ENCODE measurements around the gene VPS13C.

The VPS13C gene

DNA sequence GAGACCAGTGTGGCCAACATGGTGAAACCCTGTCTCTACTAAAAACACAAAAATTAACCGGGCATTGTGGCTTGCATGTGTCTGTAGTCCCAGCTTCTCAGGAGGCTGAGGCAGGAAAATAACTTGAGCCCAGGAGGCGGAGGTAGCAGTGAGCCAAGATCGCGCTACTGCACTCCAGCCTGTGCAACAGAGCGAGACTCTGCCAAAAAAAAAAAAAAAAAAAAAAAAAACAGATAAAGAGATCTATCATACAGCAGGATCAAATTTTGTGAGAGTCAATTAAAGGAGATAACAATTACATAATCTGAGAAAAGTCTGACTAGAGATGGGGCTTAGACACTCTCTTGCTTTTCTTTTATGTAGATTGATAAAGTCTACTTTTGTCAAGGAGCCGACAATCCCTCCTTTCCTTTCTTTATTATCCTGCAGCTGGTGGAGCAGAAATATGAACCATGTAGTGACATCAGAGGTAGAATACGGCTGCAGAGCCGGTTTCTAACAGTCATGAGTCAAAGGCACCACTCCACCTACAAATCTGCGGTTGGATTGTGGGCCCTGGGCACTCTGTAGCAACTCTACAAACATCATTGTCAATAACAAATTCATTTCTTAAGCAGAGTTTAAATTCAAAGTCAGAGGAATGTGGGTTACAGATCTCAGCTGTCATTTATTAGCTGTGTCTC, 15.5 kb upstream of the VPS13C start:
- DNase-seq (ENCODE audit: low read depth, low spot score) = no peak
- Histone ChIP-seq H3K36me3 (ENCODE audit: control insufficient read depth, insufficient read depth, low read length) (no peaks in the 10 kb centered on the region), H3K27me3 (ENCODE audit: control insufficient read depth, insufficient read depth, low read length) (no peaks in the 10 kb centered on the region), H3K27ac (ENCODE audit: low read length) (no peak overlapping the region), H3K9me3 (ENCODE audit: control insufficient read depth, insufficient read depth, low read length) (no peaks in the 10 kb centered on the region), H3K4me1 (ENCODE audit: control insufficient read depth, insufficient read depth, low read length) (no peaks in the 10 kb centered on the region), H3K4me3 (ENCODE audit: low read length) (no peak overlapping the region)
- no CpG with 5 or more reads among the region's 9 CpGs for WGBS (ENCODE audit: insufficient coverage, insufficient read length)

DNA sequence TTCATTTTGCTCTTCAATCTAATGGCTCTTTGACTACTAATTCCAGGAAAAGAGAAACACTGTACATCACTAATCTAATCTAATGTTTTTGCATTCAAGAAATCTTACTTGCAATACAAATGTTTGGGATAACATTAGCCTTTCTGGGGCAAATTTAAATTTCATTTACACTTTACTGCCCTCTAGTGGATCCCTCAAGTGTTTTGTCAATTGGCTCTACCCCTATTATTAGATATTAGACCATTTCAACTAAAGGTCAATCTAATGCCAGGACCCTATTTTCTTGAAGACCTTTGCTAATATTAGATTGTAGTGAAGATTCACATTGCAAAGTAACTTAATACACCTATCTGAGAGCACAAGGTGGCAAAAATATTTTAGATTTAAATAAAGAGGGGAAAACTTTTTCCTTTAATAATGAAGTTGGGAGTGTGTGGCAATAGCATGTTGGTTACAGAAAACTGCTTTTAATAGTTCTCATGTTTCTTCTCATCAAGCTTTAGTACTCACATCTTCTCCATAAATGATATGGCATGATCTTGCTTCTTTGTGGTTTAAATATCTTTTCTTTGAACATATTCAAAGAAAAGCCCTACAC, 11.6 kb upstream of the VPS13C start:
- Histone ChIP-seq H3K4me1 (ENCODE audit: control insufficient read depth, insufficient read depth, low read length) (no peaks in the 10 kb centered on the region), H3K27me3 (ENCODE audit: control insufficient read depth, insufficient read depth, low read length) (peaks cover 12% of the 10 kb centered on the region; the same call in 1 of the 2 replicates), H3K4me3 (ENCODE audit: low read length) (no peak overlapping the region), H3K9me3 (ENCODE audit: control insufficient read depth, insufficient read depth, low read length) (no peaks in the 10 kb centered on the region), H3K36me3 (ENCODE audit: control insufficient read depth, insufficient read depth, low read length) (no peaks in the 10 kb centered on the region), H3K27ac (ENCODE audit: low read length) (no peak overlapping the region)
- DNase-seq (ENCODE audit: low read depth, low spot score) = no peak

DNA sequence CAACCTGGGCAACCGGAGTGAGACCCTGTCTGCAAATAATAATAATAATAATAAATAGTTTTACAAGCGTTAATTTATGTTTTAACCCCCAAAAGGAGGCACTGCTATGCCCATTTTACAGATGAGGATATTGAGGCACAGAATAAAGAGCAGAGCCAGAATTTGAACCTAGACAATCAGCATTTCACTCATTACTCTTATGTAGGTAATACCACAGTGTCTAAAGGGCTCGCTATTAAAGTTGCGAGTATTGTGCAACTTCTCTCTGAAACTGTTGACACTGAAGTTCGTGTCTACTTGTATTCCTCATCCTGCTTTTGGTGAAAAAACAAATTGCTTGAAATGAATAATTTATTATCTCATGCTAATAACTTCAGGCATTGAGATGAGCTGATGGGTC, 9.3 kb upstream of the VPS13C start:
- no CpG with 5 or more reads among the region's 5 CpGs for WGBS (ENCODE audit: insufficient coverage, insufficient read length)
- H3K27me3 ChIP-seq (ENCODE audit: control insufficient read depth, insufficient read depth, low read length) = peaks cover 18% of the 10 kb centered on the region; the same call in 1 of the 2 replicates

DNA sequence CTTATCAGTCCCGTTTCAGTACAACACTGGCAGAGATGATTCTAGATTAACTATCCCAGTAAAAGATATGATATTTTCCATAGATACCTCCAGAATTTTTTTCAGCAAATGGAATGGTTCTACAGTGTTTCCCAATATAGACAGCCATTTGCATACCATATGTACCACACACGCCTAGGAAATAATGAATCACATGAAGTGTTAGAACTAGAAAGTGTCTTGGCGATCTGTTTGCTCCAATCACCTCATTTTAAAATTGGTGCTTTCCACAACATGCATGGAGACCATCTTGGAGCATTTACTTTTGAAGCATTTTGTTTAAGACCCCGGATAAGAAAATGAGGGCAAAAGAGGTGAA, 8.5 kb upstream of the VPS13C start:
- no peak for DNase-seq (ENCODE audit: low read depth, low spot score)
- Histone ChIP-seq H3K27me3 (ENCODE audit: control insufficient read depth, insufficient read depth, low read length) (peaks cover 18% of the 10 kb centered on the region; the same call in 1 of the 2 replicates), H3K9me3 (ENCODE audit: control insufficient read depth, insufficient read depth, low read length) (no peaks in the 10 kb centered on the region), H3K4me1 (ENCODE audit: control insufficient read depth, insufficient read depth, low read length) (no peaks in the 10 kb centered on the region), H3K4me3 (ENCODE audit: low read length) (no peak overlapping the region), H3K36me3 (ENCODE audit: control insufficient read depth, insufficient read depth, low read length) (no peaks in the 10 kb centered on the region), H3K27ac (ENCODE audit: low read length) (no peak overlapping the region)
- WGBS (ENCODE audit: insufficient coverage, insufficient read length) = no CpG with 5 or more reads among the region's 4 CpGs

More for the DNA sequence above, 9.3 kb upstream of the VPS13C start:
- Histone ChIP-seq H3K36me3 (ENCODE audit: control insufficient read depth, insufficient read depth, low read length) (no peaks in the 10 kb centered on the region), H3K4me3 (ENCODE audit: low read length) (no peak overlapping the region), H3K27ac (ENCODE audit: low read length) (no peak overlapping the region), H3K4me1 (ENCODE audit: control insufficient read depth, insufficient read depth, low read length) (no peaks in the 10 kb centered on the region), H3K9me3 (ENCODE audit: control insufficient read depth, insufficient read depth, low read length) (no peaks in the 10 kb centered on the region)
- no peak for DNase-seq (ENCODE audit: low read depth, low spot score)

DNA sequence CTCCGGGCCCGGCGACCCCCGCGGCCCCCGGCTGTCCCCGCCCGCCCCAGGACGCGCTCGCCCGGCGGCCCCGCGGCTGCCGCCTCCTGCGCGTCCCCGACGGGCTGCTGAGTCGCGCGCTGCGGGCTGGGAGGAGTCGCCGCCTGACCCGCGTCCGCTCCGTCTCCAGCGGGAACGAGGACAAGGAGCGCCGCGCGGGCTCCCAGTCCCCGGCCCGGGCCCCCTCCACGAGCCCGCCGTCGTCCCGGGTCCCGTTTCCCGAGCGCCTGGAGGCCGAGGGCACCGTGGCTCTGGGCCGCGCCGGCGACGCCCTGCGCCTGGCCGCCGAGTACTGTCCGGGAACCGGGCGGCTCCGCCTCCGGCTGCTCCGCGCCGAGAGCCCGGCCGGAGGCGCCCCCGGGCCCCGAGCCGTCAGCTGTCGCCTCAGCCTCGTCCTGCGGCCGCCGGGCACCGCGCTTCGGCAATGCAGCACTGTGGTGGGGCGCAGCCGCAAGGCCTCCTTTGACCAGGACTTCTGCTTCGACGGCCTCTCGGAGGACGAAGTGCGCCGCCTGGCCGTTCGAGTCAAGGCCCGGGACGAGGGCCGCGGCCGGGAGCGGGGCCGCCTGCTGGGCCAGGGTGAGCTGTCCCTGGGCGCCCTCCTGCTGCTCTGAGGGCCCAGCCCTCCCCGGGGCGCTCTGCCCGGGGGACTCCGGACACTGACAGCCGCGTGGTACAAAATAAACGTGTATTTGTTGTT, 8.0 kb upstream of the VPS13C start:
- DNase-seq (ENCODE audit: low read depth, low spot score) = no peak
- WGBS (ENCODE audit: insufficient coverage, insufficient read length) = no CpG with 5 or more reads among the region's 103 CpGs

DNA sequence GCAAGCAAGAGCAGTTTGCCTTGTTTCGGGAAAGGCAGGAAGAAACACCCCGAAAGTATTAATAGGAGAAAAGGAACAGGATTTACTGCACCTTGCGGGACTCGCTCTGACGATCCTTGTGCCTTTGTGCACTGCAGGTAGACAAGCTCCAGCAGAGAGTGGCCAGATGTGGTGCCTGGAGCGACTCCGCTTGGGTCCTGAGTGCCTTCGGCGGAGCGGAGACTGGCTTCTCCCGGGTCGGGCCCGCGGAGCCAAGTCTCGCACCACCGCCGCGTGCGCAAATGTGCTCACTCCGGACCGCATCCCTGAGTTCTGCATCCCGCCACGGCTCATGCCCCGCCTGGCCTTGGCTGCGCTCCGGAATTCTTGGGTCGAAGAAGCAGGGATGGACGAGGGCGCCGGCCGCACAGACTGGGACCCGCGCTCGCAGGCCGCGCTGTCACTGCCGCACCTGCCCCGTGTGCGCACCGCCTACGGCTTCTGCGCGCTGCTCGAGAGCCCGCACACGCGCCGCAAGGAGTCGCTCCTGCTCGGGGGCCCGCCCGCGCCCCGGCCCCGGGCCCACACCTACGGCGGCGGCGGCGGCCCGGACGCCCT, 7.3 kb upstream of the VPS13C start:
- no peak for DNase-seq (ENCODE audit: low read depth, low spot score)
- H3K4me1 ChIP-seq (ENCODE audit: control insufficient read depth, insufficient read depth, low read length) = no peaks in the 10 kb centered on the region
- no peak overlapping the region for H3K27ac ChIP-seq (ENCODE audit: low read length)
- WGBS (ENCODE audit: insufficient coverage, insufficient read length) = no CpG with 5 or more reads among the region's 62 CpGs
- H3K36me3 ChIP-seq (ENCODE audit: control insufficient read depth, insufficient read depth, low read length) = no peaks in the 10 kb centered on the region
- no peaks in the 10 kb centered on the region for H3K9me3 ChIP-seq (ENCODE audit: control insufficient read depth, insufficient read depth, low read length)
- peaks cover 18% of the 10 kb centered on the region; the same call in 1 of the 2 replicates for H3K27me3 ChIP-seq (ENCODE audit: control insufficient read depth, insufficient read depth, low read length)
- peak overlapping the region; percentile 47; the same call in 1 of the 2 replicates for H3K4me3 ChIP-seq (ENCODE audit: low read length)

More for the DNA sequence above, 8.0 kb upstream of the VPS13C start:
- no peak overlapping the region for H3K27ac ChIP-seq (ENCODE audit: low read length)
- H3K27me3 ChIP-seq (ENCODE audit: control insufficient read depth, insufficient read depth, low read length) = peaks cover 18% of the 10 kb centered on the region; the same call in 1 of the 2 replicates
- H3K4me1 ChIP-seq (ENCODE audit: control insufficient read depth, insufficient read depth, low read length) = no peaks in the 10 kb centered on the region
- H3K36me3 ChIP-seq (ENCODE audit: control insufficient read depth, insufficient read depth, low read length) = no peaks in the 10 kb centered on the region
- peak overlapping the region; percentile 47; the same call in 1 of the 2 replicates for H3K4me3 ChIP-seq (ENCODE audit: low read length)
- H3K9me3 ChIP-seq (ENCODE audit: control insufficient read depth, insufficient read depth, low read length) = no peaks in the 10 kb centered on the region

DNA sequence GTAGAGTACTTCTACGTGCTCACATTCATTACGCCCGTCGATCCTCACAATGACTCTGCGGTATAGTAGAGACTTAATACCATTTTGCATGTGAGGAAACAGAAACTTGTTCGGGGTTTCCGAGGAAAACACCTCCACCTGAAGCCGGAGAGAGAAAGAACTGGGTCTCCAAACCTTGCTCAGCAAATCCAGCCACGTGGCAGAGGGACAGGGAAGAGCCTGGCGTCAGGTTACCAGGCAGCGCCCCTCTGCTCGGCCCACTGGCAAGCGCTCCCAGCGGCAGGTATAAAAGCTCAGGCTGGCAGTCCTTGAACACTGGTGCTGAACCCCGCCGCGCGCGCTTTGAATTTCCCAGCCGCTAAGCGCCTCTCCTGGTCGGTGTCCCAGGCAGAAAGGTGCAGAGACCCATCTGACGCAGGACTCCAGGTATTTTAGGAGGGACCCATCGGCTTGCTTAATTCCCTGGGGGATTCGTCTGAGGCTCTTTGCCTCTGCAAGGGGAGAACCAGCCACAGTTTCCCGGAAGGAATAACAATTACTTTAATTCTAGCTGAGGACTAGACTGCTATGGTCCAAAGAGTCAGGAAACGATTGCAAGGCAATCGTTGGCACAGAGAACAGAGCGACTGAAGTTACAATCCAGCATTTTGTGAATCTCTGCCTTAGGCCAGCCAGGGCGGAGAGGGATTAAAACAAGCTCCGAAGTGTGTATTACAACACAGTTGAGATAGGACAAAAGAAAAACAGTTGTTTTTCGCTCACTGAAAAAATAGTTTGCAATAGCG, 6.6 kb upstream of the VPS13C start, which contains the start of gene C2CD4A:
TSS of gene C2CD4A (plus strand) at position 315 of the 785 bp plus-strand sequence. CDS start 637 bp downstream, outside the sequence.
- no peaks in the 10 kb centered on the region for H3K36me3 ChIP-seq (ENCODE audit: control insufficient read depth, insufficient read depth, low read length)
- peaks cover 18% of the 10 kb centered on the region for H3K27me3 ChIP-seq (ENCODE audit: control insufficient read depth, insufficient read depth, low read length)
- DNase-seq (ENCODE audit: low read depth, low spot score) = peak; percentile 61
- peak within 1 kb of the TSS; percentile 47; the same call in 1 of the 2 replicates for H3K4me3 ChIP-seq (ENCODE audit: low read length)
- no CpG with 5 or more reads among the region's 33 CpGs for WGBS (ENCODE audit: insufficient coverage, insufficient read length)
- no peaks in the 10 kb centered on the region for H3K9me3 ChIP-seq (ENCODE audit: control insufficient read depth, insufficient read depth, low read length)
- H3K4me1 ChIP-seq (ENCODE audit: control insufficient read depth, insufficient read depth, low read length) = no peaks in the 10 kb centered on the region
- no peak within 1 kb of the TSS for H3K27ac ChIP-seq (ENCODE audit: low read length)

DNA sequence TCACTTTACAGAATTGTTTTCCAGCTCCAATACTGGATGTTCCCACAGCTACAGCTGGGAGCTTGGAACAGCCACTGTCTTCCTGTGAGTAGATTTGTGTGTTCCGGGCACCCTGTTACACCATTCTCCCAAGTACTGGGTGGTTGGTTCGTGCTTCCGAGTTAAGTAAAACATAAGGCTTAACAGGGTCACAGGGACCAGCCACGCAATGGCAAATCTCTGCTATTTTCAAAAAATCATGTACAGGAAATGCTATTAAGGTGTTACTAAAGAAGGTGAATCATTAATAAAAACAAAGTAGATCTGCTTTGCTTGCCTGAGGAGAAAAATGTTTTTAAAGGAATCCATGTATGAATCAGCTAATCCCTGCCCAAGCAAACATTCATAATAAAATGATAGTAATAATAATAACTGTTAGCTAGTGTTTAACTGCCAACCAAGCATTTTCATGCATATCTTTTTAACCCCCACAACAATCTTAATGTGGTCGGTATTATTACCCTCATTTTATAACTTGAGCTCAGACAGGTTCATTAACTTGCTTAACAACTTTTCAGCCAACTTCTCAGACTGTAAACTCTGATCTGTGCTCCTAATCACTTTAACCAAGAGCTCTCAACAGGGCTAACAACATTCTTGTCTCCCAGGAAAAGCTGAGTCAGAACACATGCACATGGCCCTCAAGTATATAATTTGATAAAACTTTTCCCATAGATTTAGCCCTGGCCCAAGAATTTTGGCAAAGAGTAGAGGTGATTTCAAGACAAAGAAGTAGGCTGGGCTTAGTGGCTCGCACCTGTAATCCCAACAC, 3.8 kb upstream of the VPS13C start:
- no CpG with 5 or more reads among the region's 6 CpGs for WGBS (ENCODE audit: insufficient coverage, insufficient read length)
- peaks cover 17% of the 10 kb centered on the region for H3K27me3 ChIP-seq (ENCODE audit: control insufficient read depth, insufficient read depth, low read length)
- no peak overlapping the region for H3K4me3 ChIP-seq (ENCODE audit: low read length)
- H3K9me3 ChIP-seq (ENCODE audit: control insufficient read depth, insufficient read depth, low read length) = no peaks in the 10 kb centered on the region
- no peak for DNase-seq (ENCODE audit: low read depth, low spot score)
- H3K36me3 ChIP-seq (ENCODE audit: control insufficient read depth, insufficient read depth, low read length) = no peaks in the 10 kb centered on the region
- H3K27ac ChIP-seq (ENCODE audit: low read length) = no peak overlapping the region
- no peaks in the 10 kb centered on the region; the same call in 1 of the 2 replicates for H3K4me1 ChIP-seq (ENCODE audit: control insufficient read depth, insufficient read depth, low read length)

DNA sequence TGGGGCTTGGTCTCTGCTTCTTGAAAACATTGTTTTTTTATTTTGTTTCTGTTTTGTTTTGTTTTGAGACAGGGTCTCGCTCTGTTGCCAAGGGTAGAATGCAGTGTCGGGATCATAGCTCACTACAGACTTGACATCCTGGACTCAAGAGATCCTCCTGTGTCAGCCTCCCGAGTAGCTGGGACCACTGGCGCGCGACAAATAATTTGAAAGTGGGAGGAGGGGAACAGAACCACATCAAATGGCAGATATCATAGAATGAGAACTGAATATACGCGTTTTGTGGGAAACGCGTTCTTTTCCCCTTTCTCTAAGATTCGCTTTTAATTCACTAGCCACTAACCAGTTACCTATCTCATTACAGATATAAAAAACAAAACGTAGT, 641 bp upstream of the VPS13C start:
- Histone ChIP-seq H3K27ac (ENCODE audit: low read length) (no peak overlapping the region), H3K4me1 (ENCODE audit: control insufficient read depth, insufficient read depth, low read length) (no peaks in the 10 kb centered on the region; the same call in 1 of the 2 replicates), H3K27me3 (ENCODE audit: control insufficient read depth, insufficient read depth, low read length) (peaks cover under 1% of the 10 kb centered on the region), H3K9me3 (ENCODE audit: control insufficient read depth, insufficient read depth, low read length) (no peaks in the 10 kb centered on the region), H3K36me3 (ENCODE audit: control insufficient read depth, insufficient read depth, low read length) (no peaks in the 10 kb centered on the region), H3K4me3 (ENCODE audit: low read length) (peak overlapping the region; percentile 65; the same call in 1 of the 2 replicates)
- no peak for DNase-seq (ENCODE audit: low read depth, low spot score)
- no CpG with 5 or more reads among the region's 12 CpGs for WGBS (ENCODE audit: insufficient coverage, insufficient read length)
